Measurements from ENCODE around the gene HERPUD2. TPM values are rescaled to one million over a fixed set of nuclear protein-coding genes. Genes with fewer than 3 reads are reported as not detected.

Gene HERPUD2
- total and polyA plus RNA-seq, 2 donors (not counting 3 experiments of a cell fraction or from before 2014, with no cell fraction given): 33.9 to 42.0 TPM

- dilution Hi-C loops (cut with MboI; ENCODE audit: extremely low pct_ligation_motif_present, low sequenced_read_pairs): no loop called here
- Histone ChIP-seq H3K9ac (replicated peaks; ENCODE audit: extremely low read depth, insufficient read depth, low read length) (no peak overlapping the region), H3K4me3 (replicated peaks in 1 of 3; ENCODE audit: insufficient read depth in 1 of 3, low read depth in 1 of 3, low read length in 3 of 3) (no peak overlapping the region), H3K79me2 (ENCODE audit: control insufficient read depth, insufficient read depth, low read length) (no peaks in the 10 kb centered on the region), H3K4me1 (ENCODE audit: control insufficient read depth, extremely low read depth, insufficient read depth, low read length) (peaks cover 20% of the 10 kb centered on the region), H3K9me3 (replicated peaks; ENCODE audit: control insufficient read depth, insufficient read depth, low read length) (no peaks in the 10 kb centered on the region), H3K36me3 (ENCODE audit: control insufficient read depth in 2 of 2, extremely low read depth in 1 of 2, insufficient read depth in 2 of 2, low read length in 2 of 2) (no peaks in the 10 kb centered on the region), H3K27me3 (ENCODE audit: control insufficient read depth in 2 of 2, insufficient read depth in 2 of 2, low read length in 2 of 2) (no peaks in the 10 kb centered on the region), H3K27ac (ENCODE audit: insufficient read depth, low read depth, low read length) (no peak overlapping the region), H4K20me1 (replicated peaks; ENCODE audit: control insufficient read depth, extremely low read depth, insufficient read depth, low read length) (no peaks in the 10 kb centered on the region), H2AFZ (ENCODE audit: low read depth, low read length) (no peak overlapping the region), H3K9me1 (replicated peaks; ENCODE audit: control insufficient read depth, extremely low read depth, insufficient read depth, low read length) (no peaks in the 10 kb centered on the region), H3K4me2 (ENCODE audit: insufficient read depth, low read length) (no peak overlapping the region)
- POLR2A ChIA-PET: no interaction called here
- DNase-seq (ENCODE audit: low read depth, low spot score) (no peak), FAIRE-seq (no peak)
- CTCF ChIA-PET: interaction anchor here (1.0 to 1.3 kb wide), 2 partner anchors 8 to 275 kb away, joined by 3 to 4 read pairs; no protein-coding TSS in a partner anchor
- intact Hi-C loops (cut with micrococcal nuclease): no loop called here
- TF ChIP-seq MAX (IDR thresholded peaks at IDR 0.05; ENCODE audit: insufficient read depth, insufficient read length) (no peak), POLR2AphosphoS5 (IDR thresholded peaks at IDR 0.05; ENCODE audit: insufficient read depth, low read depth, low read length) (no peak), JUN (IDR thresholded peaks at IDR 0.05; ENCODE audit: borderline replicate concordance, insufficient read depth, insufficient read length, low read depth) (no peak), POLR2A (IDR thresholded peaks at IDR 0.05; ENCODE audit: low read depth, low read length) (no peak), CTCF (IDR thresholded peaks at IDR 0.05; ENCODE audit: extremely low read depth in 1 of 2, insufficient read depth in 1 of 2, low read depth in 1 of 2, low read length in 2 of 2) (no peak)
- BruUV-seq (replicated peaks): no TSS peak
Measured at GRCh38 chr7:35701287-35701900, 6.5 kb upstream of the HERPUD2 start.

All from endothelial cell of umbilical vein (primary cell).